IMR-90 (cell line): ENCODE measurements around the gene FIS1. TPM values are rescaled to one million over a fixed set of nuclear protein-coding genes. Genes with fewer than 3 reads are reported as not detected.
"Not testable (repeated sequence)": the region's sequence is repeated elsewhere in the genome, so short reads cannot be mapped to it uniquely, and the experiment has no call there.

Experiments
- ATAC-seq: fragments of 200-7000 bp; cut with Tn5 transposase; 2 replicates; pipeline ENCODE4 v1.9.1; 2020; ENCODE audit warnings: low read depth, mild to moderate bottlenecking, moderate library complexity
- BruUV-seq: library from RNA; stranded (reverse); fragments of 400-500 nt; replicated peaks from 2 replicates; lab custom pipeline; 2021; lab: Mats Ljungman, UMichigan
- CTCF ChIA-PET: fragments of 300-600 bp; formaldehyde crosslinking; extraction: SDS; loops from one replicate; lab custom pipeline; 2021; ENCODE audit warnings: antibody characterized with exemption; lab: Yijun Ruan, JAX
- POLR2A ChIA-PET: fragments of 300-600 bp; sonication (Branson Sonifier 250); formaldehyde crosslinking; loops from one replicate; lab custom pipeline; 2022; ENCODE audit warnings: antibody characterized with exemption; ENCODE audit not compliant: unreplicated experiment; lab: Charles Lee
- DNase-seq: peaks from one replicate; pipeline ENCODE4 v3.0.0; 2013
- H2AFZ ChIP-seq: replicated peaks from 2 replicates; pipeline ENCODE3; 2013; ENCODE audit warnings: low read length, mild to moderate bottlenecking; ENCODE audit not compliant: poor library complexity
- H2AK5ac ChIP-seq: 2 replicates; pipeline ENCODE4 v1.6.1; 2013; ENCODE audit warnings: low read depth, low read length, inconsistent platforms
- H2AK9ac ChIP-seq: replicated peaks from 2 replicates; pipeline ENCODE3; 2013; ENCODE audit warnings: mild to moderate bottlenecking, low read depth, low read length, moderate library complexity; ENCODE audit not compliant: poor library complexity
- H2BK120ac ChIP-seq: 2 replicates; pipeline ENCODE4 v1.6.1; 2013; ENCODE audit warnings: low read depth, low read length, inconsistent platforms
- H2BK15ac ChIP-seq: 3 replicates; pipeline ENCODE4 v1.6.1; 2013; ENCODE audit warnings: low read depth, low read length, inconsistent platforms
- H2BK20ac ChIP-seq: 2 replicates; pipeline ENCODE4 v1.6.1; 2013; ENCODE audit warnings: low read depth, mild to moderate bottlenecking, inconsistent platforms, low read length, moderate library complexity
- H2BK5ac ChIP-seq: 2 replicates; pipeline ENCODE4 v1.6.1; 2013; ENCODE audit warnings: mild to moderate bottlenecking, low read depth, low read length, inconsistent platforms; ENCODE audit not compliant: poor library complexity, severe bottlenecking
- H3K14ac ChIP-seq: replicated peaks from 2 replicates; pipeline ENCODE4 v1.6.1; 2013; ENCODE audit warnings: low read depth, low read length, inconsistent platforms
- H3K18ac ChIP-seq: 2 replicates; pipeline ENCODE4 v1.6.1; 2013; ENCODE audit warnings: low read depth, low read length, control low read depth
- H3K23ac ChIP-seq: 2 replicates; pipeline ENCODE4 v1.6.1; 2013; ENCODE audit warnings: low read depth, low read length, inconsistent platforms
- H3K27ac ChIP-seq: 2 replicates; pipeline ENCODE4 v1.5.1; 2013; ENCODE audit warnings: mild to moderate bottlenecking, control low read depth, low read length; ENCODE audit not compliant: insufficient read depth
- H3K27me3 ChIP-seq: 2 replicates; pipeline ENCODE4 v1.6.1; 2013; ENCODE audit warnings: low read length; ENCODE audit not compliant: control insufficient read depth, insufficient read depth
- H3K36me3 ChIP-seq: 2 replicates; pipeline ENCODE4 v1.6.1; 2013; ENCODE audit warnings: low read length, mixed read lengths; ENCODE audit not compliant: control insufficient read depth, insufficient read depth
- H3K4ac ChIP-seq: 2 replicates; pipeline ENCODE4 v1.6.1; 2013; ENCODE audit warnings: low read depth, low read length, inconsistent platforms
- H3K4me1 ChIP-seq: 2 replicates; pipeline ENCODE4 v1.6.1; 2013; ENCODE audit warnings: low read length, mixed read lengths; ENCODE audit not compliant: control insufficient read depth, insufficient read depth
- H3K4me2 ChIP-seq: 2 replicates; pipeline ENCODE4 v1.6.1; 2013; ENCODE audit warnings: low read depth, mild to moderate bottlenecking, control low read depth, low read length, moderate library complexity
- H3K4me3 ChIP-seq: 2 replicates; pipeline ENCODE4 v1.5.1; 2013; ENCODE audit warnings: low read depth, mild to moderate bottlenecking, control low read depth, low read length, moderate library complexity; ENCODE audit not compliant: insufficient read depth
- H3K56ac ChIP-seq: 2 replicates; pipeline ENCODE4 v1.6.1; 2013; ENCODE audit warnings: low read length, inconsistent platforms; ENCODE audit not compliant: insufficient read depth; ENCODE audit errors: extremely low read depth
- H3K79me1 ChIP-seq, 2 experiments: 2 replicates each; pipeline ENCODE4 v1.6.1; 2013; ENCODE audit warnings: low read length in 2 of 2, inconsistent platforms in 1 of 2, low read depth in 1 of 2
- H3K9ac ChIP-seq: 2 replicates; pipeline ENCODE4 v1.6.1; 2013; ENCODE audit warnings: low read depth, low read length, control low read depth
- H3K9me1 ChIP-seq: 2 replicates; pipeline ENCODE4 v1.6.1; 2013; ENCODE audit warnings: low read length, inconsistent platforms; ENCODE audit not compliant: insufficient read depth
- H3K9me3 ChIP-seq: 2 replicates; pipeline ENCODE4 v1.6.1; 2013; ENCODE audit warnings: low read length; ENCODE audit not compliant: control insufficient read depth, insufficient read depth
- H4K20me1 ChIP-seq: 2 replicates; pipeline ENCODE4 v1.6.1; 2013; ENCODE audit warnings: low read length, inconsistent platforms; ENCODE audit not compliant: insufficient read depth
- H4K5ac ChIP-seq: 2 replicates; pipeline ENCODE4 v1.6.1; 2013; ENCODE audit warnings: mild to moderate bottlenecking, low read depth, low read length, control low read depth
- H4K8ac ChIP-seq, 2 experiments: 2 replicates each; pipeline ENCODE4 v1.6.1; 2013; ENCODE audit warnings: low read depth in 2 of 2, low read length in 2 of 2, control low read depth in 1 of 2, inconsistent platforms in 1 of 2
- H4K91ac ChIP-seq: 2 replicates; pipeline ENCODE4 v1.6.1; 2013; ENCODE audit warnings: low read depth, low read length, inconsistent platforms; ENCODE audit not compliant: insufficient read depth
- WGBS, 2 experiments: methylation state at CpG; one replicate each; pipeline versions ENCODE4 v1.1.5 to v1.1.7; 2013; ENCODE audit warnings: missing lambda C conversion rate in 2 of 2; ENCODE audit not compliant: insufficient read length in 1 of 2; ENCODE audit errors: extremely low coverage in 2 of 2; 5-methylcytosine and 5-hydroxymethylcytosine counted together
- dilution Hi-C: fragments of 300-500 bp; cut with HindIII; formaldehyde crosslinking; loops from one replicate; pipeline ENCODE4 v1.14.3; 2018; ENCODE audit warnings: low sequenced_read_pairs; ENCODE audit not compliant: unreplicated experiment
- in situ Hi-C: fragments of 300-500 bp; cut with MboI; formaldehyde crosslinking; loops from 3 replicates; pipeline ENCODE4 v1.14.3; 2019; ENCODE audit warnings: low sequenced_read_pairs, inconsistent platforms, mixed read lengths
- intact Hi-C: fragments of 100-400 bp; cut with micrococcal nuclease; formaldehyde crosslinking; loops from 2 replicates; pipeline ENCODE4 v1.10.0; 2022
- polyA plus RNA-seq, 3 experiments: library from polyadenylated mRNA; depleted of rRNA; stranded (reverse); fragments of >200 nt; gene quantifications; 2 replicates each; pipeline ENCODE4 v1.2.3, GENCODE V29; 2012; ENCODE audit warnings: low replicate concordance in 1 of 3
- total RNA-seq: library from RNA; depleted of rRNA; stranded (reverse); fragments of >200 nt; gene quantifications from 2 replicates; pipeline ENCODE4 v1.2.3, GENCODE V29; 2012

FIS1 gene
- total and polyA plus RNA-seq, 2 of the 4 experiments (the other 2 are of a cell fraction): 293 to 489 TPM

- H3K27me3 ChIP-seq: peaks cover 35% of the 10 kb centered on the region
- H4K5ac ChIP-seq, H4K20me1 ChIP-seq, H3K23ac ChIP-seq, POLR2A ChIA-PET, H3K56ac ChIP-seq, H3K18ac ChIP-seq, H3K4me3 ChIP-seq, H3K9ac ChIP-seq, H2AK5ac ChIP-seq, H2BK5ac ChIP-seq, intact Hi-C loops, H2BK15ac ChIP-seq, H4K8ac ChIP-seq, H3K14ac ChIP-seq, H3K79me1 ChIP-seq, H3K9me3 ChIP-seq, dilution Hi-C loops, H3K27ac ChIP-seq, DNase-seq, H3K4me1 ChIP-seq, H2BK120ac ChIP-seq, H2AK9ac ChIP-seq, H3K9me1 ChIP-seq, H4K91ac ChIP-seq, ATAC-seq, H3K36me3 ChIP-seq, H3K4me2 ChIP-seq, H2AFZ ChIP-seq, H2BK20ac ChIP-seq, BruUV-seq, H3K4ac ChIP-seq: not testable (repeated sequence)
- in situ Hi-C loops: loop anchor here (10.0 to 25.0 kb wide), 2 partner anchors 391 to 1299 kb away; partner anchors contain the start of genes ACHE and AZGP1
- WGBS, 2 experiments: no CpG with 5 or more reads among the region's 3 CpGs
- CTCF ChIA-PET: interaction anchor here (1.0 kb wide), 1 partner anchor 142 kb away, joined by 5 read pairs; no protein-coding TSS in a partner anchor
These were observed 41.0 kb upstream of the FIS1 start for GRCh38 chr7:101285880-101286279.
